NOMO-1 treated with DMSO at 0.1 percent for 48 hours (cell line): ENCODE measurements around the gene FAM161A.
"Not testable (repeated sequence)": the region's sequence is repeated elsewhere in the genome, so short reads cannot be mapped to it uniquely, and the experiment has no call there.

Experiments used
- DNase-seq: peaks from one replicate; lab custom pipeline; 2025; ENCODE audit not compliant: unreplicated experiment; lab: John Stamatoyannopoulos, UW

The FAM161A gene, protein sequence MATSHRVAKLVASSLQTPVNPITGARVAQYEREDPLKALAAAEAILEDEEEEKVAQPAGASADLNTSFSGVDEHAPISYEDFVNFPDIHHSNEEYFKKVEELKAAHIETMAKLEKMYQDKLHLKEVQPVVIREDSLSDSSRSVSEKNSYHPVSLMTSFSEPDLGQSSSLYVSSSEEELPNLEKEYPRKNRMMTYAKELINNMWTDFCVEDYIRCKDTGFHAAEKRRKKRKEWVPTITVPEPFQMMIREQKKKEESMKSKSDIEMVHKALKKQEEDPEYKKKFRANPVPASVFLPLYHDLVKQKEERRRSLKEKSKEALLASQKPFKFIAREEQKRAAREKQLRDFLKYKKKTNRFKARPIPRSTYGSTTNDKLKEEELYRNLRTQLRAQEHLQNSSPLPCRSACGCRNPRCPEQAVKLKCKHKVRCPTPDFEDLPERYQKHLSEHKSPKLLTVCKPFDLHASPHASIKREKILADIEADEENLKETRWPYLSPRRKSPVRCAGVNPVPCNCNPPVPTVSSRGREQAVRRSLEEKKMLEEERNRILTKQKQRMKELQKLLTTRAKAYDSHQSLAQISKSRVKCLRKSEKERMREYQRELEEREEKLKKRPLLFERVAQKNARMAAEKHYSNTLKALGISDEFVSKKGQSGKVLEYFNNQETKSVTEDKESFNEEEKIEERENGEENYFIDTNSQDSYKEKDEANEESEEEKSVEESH

DNA sequence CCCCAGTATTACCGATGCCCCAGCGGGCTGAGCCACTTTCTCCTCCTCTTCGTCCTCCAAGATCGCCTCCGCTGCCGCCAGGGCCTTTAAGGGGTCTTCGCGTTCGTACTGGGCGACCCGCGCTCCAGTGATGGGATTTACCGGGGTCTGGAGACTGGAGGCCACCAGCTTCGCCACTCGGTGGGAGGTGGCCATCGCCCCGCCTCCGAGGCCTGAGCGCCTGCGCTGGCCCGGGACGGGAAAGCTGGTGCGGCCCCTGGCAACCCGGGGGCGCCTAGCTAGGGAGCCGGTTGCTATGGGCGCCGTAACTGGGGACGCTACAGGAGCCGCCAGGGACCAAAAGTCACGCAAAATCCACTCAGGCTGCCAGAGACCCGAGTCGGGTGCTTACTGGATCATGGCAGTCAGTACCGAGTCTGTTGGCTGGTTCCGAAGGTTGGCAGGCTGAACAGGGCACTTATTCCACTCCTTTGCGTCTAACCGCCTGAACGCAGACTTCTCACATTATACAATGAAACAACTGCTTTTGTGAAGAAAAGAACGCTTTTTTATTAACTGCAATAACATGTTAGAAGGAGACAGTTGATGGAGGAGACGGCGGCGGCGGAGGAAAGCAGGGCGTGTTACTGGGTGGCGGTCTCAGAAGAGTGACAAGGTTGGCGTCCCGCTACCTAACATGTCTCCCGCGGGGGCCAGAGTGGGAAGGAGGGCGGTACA, at the start of gene FAM161A:
TSS of gene FAM161A (minus strand) at position 214 of the 717 bp plus-strand sequence. CDS start at position 195, 19 bp downstream.
- peak; percentile 74 for DNase-seq

DNA sequence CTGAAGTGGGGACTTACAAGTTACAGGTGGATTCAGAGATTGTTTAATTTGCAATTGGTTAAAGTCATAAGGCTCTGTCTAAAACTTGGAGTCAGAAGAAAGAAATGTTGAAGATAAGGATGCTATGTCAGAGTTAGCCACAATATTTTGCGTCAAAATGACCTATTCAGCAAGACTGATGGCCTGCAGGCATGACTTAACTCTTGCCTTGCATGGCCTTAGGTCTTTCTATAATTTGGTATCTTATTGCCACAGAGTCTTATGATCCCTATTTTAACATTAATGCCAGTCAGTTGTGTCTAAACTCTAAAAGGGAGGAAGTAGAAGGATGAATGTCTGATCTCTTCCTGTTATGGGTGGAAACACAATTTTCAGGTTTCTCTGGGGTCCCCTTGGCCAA, 46.4 kb upstream of the FAM161A start:
- DNase-seq, result no peak

DNA sequence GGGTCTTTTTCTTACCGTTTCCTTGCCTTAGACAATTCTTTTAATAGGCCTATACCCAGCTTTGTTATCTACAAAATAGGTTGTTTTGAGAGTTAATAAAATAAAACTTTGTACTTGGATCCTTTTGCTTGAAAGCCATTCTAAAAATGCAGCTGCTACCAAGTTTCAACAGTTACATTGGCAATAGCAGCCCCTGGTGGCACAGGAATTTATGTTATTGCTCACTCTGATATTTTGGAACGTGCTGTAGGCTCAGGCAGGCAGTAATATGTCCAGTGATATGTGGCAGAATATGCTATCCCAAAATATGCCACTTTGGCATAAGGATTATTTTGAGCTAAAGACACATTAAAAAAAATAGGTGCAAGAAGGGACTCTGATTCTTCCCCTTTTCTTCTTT, 45.0 kb upstream of the FAM161A start:
- no peak for DNase-seq

DNA sequence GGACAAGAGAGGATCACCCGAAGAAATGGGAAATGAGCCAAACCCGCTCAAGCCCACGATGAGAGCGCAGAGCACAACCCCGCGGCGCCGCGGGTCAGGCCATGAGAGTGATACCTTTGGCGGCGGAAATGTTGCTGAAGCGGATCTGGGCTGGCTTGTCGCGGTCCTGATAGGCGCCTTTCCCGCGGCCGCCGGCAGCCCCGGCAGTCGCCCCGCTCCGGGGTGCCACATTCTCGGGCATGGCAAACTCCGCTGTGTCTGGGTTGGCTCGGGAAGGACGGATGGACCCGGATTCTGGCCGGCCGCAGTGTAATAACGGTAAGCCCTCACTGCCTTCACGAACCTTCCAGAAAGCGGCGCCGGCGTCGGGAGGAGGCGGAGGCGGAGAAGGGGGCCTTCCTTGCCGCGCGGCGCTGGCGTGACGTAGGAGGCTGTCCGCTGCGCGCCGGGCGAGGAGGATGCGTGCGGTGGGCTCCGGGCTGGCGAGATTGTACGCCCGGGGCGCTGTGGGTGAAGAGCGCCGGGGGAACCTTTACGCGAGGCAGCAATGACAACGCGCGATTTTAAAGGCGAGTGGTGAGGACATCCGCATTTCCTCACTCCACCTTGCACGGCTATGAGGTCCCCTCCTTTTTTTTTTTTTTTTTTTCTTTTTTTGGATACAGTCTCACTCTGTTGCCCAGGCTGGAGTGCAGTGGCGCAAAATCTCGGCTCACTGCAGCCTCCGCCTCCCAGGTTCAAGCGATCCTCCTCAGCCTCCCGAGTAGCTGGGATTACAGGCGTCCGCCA, 34.6 kb upstream of the FAM161A start, which contains the start of gene CCT4:
TSS of gene CCT4 (minus strand) at position 390 of the 789 bp plus-strand sequence. CDS start at position 241, 149 bp downstream.
- peak; percentile 83 for DNase-seq

DNA sequence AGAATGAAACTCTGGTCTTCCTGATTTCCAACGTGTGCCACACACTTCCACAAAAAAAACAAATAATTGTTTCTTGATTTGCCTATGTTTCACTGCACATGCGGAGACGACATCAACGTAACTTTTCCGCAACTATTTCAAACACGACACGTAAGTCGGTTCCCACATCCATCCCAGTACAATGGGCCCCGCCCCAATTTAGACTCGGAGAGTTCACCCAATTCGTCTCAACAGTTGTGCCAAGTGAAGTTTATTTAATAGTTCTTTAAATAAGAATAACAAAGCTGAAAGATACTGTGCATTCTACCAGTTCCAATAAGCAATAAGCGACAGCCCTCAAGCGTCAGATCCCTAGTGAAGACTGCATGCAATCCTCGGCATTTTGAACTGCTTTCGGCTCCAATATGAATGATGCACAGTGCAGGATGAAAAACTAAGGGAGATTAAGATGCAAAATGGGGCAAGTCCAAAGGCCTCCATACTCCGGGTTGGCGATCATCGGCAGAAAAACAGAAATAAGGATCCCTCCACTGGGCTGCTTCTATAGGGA, 33.9 kb upstream of the FAM161A start:
- DNase-seq, result no peak

DNA sequence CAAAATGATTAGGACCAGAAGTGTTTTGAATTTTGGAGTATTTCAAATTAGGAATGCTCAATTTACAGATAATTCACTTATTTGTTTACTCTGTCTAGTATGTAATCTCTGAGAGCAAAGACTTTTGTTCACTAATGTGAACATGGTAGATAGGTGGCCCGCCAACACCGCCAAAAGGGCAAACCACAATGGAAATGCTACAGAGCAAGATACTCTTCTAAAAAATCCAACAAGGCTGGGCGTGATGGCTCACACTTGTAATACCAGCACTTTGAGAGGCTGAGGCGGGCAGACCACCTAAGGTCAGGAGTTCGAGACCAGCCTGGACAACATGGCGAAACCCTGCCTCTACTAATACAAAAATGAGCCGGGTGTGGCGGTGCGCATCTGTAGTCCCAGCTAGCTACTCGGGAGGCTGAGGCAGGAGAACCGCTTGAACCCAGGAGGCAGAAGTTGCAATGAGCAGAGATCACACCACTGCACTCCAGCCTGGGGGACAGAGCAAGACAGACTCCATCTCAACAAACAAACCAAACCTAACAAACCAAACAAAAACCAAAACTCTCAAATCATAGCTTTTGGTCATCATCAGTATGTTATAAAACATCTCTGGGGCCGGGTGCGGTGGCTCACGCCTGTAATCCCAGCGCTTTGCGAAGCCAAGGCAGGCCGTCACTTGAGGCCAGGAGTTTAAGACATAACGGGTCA, 32.2 kb upstream of the FAM161A start:
- DNase-seq, result no peak

DNA sequence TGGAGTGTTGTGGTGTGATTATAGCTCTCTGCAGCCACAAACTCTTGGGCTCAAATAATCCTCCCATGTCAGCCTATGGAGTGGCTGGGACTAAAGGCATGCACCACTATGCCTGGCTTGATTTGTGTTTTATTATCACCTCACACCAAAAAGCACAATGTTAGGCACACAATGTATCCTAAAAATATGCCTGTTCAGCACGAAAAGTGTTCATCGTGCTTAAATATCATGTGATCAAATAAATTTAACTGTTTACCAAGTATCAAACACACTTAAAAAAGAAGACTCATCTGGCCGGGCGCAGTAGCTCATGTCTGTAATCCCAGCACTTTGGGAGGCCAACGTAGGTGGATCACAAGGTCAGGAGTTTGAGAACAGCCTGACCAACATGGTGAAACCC, 29.0 kb upstream of the FAM161A start:
- DNase-seq, result no peak

DNA sequence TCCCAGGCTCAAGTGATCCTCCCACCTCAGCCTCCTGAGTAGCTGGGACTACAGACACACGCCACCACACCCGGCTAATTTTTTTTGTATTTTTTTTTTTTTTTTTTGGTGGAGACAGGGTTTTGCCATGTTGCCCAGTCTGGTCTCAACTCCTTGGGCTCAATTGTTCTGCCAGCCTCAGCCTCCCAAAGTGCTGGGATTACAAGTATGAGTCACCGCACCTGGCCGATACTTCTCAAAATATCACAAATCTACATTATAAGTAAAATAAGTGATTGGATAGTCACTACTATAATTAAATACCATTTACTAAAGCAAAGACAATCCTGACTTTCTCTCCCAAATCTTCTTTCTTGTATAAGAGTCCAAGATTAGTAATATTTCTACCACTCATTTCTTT, 25.5 kb upstream of the FAM161A start:
- DNase-seq, result not testable (repeated sequence)

DNA sequence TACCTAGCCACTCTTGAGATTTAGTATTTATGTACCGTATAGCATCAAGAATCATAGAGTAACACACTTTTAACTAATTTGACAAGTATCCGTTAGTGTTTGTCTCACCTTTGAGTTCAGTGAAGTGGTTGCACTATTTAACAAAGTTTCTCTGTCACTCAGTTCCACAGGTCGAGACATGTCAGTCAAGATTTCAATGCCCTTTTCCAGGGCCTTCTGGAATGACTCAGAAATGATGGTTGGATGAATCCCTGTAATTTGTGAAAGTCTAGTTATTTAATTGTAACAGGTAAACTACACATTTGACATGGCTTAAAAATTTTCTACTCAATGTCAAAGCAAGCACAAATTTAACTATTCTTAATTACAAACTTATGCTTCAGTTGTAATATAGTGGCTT, 24.9 kb upstream of the FAM161A start:
- DNase-seq, result no peak

DNA sequence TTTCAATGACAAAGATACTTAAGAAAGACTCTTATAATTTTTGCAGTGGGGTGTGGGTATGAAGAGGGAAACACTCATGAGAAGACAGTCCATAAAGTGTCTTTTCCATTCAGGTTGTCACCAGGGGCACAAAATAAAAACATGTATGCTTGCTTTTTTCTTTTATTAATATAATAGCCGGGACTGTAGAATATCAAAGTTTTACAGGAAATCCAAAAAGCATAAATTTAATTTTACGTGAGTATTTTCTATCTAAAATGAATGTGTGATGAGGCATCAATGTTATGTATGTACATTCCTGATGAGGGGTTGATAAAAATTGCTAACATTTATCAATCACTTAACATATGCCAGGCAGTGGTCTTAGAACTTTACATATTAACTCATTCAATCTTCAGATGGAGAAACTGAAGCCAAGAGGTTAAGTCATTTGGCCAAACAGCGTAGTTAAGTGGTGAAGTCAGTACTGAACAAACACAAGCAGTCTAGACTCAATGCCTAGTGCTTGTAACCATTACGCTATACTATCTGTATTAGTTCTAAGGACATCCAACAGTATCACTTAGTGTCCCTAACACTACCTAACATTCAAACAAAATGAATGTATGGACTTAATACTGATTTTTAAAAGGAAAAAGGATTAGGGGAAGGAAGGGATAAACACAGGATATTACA, 23.8 kb upstream of the FAM161A start:
- no peak for DNase-seq

DNA sequence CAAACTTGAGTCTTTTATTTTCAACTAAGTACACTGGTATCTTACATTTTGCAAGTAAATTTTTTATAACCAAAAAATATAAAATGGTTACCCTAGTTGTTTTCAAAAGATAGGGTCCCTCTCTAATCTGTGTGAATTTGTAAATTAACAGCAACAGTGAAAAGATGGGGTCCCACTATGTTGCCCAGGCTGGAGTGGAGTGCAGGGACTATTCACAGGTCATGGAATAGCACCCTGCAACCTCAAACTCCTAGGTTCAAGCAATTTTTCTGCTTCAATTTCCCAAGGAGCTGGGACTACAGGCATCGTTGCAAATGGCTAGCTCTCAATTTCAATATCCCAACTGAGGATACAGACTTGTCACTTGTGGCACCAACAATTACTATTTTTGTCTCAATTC, 22.5 kb upstream of the FAM161A start:
- DNase-seq, result no peak

DNA sequence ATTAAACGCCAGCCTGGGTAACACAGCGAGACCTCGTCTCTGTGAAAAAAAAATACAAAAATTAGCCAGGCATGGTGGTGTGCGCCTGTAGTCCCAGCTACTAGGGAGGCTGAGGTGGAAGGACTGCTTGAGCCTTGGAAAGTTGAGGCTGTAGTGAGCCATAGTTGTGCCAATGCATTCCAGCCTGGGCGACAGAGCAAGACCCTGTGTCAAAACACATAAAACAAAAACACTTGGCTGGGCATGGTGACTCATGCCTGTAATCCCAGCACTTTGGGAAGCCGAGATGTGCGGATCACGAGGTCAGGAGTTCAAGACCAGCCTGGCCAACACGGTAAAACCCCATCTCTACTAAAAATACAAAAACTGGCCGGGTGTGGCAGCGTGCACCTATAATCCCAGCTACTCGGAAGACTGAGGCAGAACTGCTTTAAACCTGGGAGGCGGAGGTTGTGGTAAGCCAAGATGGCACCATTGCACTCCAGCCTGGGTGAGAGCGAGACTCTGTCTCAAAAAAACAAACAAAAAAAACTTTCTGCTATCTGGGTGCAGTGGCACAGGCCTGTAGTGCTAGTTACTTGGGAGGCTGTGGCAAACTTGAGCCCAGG, 12.7 kb upstream of the FAM161A start:
- not testable (repeated sequence) for DNase-seq

DNA sequence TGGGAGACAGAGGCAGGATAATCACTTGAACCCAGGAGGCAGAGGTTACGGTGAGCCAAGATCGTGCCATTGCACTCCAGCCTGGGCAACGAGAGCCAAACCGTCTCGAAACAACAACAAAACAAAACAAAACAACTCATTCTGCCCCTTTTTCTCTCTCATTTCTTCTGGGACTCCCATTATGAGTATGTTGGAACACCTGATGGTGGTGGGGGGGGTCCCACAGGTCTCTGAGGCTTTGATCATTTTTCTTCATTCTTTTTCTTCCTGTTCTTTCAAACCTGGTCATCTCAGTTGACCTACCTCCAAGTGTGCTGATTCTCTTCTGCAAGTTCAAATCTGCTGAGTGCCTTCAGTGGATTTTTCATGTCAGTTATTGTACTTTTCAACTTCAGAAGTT, 8.2 kb upstream of the FAM161A start:
- no peak for DNase-seq

DNA sequence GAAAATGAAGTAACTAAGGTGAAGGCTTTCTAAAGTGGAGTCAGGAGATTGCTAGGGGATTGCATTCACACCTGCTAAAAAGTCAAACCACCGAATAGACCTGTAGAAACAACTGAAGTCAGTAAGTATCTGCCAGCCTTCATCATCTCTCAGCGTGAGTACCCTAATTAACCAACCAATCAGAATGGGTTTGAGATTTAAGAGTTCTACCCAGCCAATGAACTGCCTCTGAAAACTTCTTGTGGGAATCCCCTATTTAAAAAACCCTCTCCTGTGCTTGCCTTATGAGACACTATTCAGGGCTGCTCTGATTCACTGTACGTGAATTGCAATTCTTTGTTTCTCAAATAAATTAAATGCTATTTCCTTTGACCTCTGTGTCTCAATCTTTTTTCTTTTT, 3.4 kb upstream of the FAM161A start:
- no peak for DNase-seq

DNA sequence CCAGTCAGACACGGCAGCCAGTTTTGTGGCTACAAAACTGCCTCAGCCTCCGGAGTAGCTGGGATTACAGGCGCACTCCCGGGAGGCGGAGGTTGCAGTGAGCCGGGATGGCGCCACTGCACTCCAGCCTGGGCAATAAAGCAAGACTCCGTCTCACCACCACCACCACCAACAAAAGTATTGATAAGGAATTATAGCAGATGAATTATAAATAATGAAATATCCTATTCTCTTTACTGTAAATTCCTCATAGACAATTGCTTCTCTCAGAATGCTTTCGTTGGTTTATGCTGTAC, 1.4 kb upstream of the FAM161A start:
- DNase-seq, result no peak

DNA sequence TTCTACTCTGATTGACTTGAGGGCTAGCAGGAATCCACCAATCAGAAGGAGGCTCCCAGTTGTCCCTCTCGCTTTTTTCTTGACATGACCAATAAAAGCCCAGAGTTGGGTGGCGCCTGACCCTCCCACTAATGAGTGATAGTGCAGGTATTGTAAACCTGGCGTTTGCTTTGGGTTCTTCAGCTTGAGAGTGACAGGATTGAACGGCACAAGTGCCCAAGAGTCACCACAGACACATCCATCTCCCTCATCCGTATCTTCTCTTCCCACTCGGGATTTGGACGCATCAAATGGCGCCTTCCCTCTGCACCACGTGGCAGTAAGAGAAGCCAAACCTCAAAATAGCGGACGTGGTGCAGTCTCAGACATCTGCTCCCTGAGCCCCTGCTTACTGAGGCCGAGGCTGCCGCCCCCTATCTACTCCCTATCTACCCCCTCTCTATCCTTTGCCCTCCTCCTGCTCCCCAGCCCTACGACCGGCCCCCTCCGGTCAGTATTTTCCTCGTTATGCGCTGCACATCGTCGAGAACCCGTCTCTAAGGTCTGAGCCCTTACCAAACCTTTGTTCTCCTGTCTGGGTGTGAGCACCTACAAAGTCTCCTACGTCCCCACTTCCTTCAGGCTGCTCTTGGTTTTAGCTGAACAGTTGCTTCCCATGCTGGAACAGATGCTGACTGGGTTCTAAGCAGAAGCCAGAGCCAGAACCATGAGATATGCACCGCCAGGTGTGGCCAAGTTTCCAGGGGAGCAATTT, 881 bp upstream of the FAM161A start:
- DNase-seq, result peak; percentile 93

DNA sequence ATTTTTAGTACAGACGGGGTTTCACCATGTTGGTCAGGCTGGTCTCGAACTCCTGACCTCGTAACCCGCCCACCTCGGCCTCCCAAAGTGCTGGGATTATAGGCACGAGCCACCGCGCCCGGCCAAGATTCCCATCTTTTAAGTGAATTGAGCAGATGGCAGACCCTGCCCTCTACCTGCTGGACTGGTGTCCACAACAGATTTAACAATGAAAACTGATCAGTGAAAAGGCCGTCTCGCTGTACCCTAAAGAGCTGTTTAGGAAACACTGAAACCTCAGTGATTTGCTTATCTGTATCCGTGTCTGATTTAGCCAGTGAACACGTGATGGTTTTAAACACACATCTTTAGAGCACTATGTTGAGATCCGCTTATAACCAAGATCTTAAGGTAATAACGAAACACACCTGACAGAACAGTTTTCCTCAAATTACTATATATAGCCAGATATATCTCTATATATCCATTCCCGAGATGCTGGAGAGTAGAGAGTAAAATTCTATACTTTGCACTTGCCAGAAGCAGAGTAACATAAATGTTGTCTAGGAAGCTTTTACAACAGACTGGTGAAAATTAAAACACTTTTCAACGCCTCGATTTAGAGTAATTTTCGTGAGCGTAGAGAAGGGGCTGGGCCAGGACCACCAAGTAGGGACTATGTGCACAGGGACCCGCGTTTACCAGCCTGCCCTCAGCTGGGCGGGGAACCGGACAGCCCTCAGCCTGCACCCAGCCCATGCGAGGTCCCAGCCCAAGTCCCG, 594 bp downstream of the FAM161A start:
- no peak for DNase-seq

DNA sequence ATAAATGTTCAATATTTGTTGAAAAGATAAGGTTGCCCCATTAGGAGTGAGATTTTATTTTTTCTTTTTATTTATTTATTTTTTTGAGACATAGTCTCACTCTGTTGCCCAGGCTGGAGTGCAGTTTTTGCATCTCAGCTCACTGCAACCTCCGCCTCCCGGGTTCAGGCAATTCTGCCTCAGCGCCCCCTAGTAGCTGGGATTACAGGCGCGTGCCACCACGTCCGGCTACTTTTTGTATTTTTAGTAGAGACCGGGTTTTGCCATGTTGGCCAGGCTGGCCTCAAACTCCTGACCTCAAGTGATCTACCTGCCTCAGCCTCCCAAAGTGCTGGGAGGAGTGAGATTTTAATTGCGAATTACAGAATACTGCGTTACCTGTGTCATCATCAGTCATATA, 2.6 kb downstream of the FAM161A start:
- DNase-seq, result not testable (repeated sequence)
